Activated CD4-positive, alpha-beta T cell treated with anti-CD3 and anti-CD28 coated beads, Interleukin-10, Interleukin-2, amounts not matched to agents 100 ng/mL and 50 ng/mL, durations not matched to agents 16 hours and 8 hours (primary cell): ENCODE data around the gene PTPRN2.
"Not testable (repeated sequence)": the region's sequence is repeated elsewhere in the genome, so short reads cannot be mapped to it uniquely, and the experiment has no call there.

Experiments
- DNase-seq: peaks from one replicate; pipeline ENCODE4 v3.0.0-alpha.2; 2020

The PTPRN2 gene

DNA sequence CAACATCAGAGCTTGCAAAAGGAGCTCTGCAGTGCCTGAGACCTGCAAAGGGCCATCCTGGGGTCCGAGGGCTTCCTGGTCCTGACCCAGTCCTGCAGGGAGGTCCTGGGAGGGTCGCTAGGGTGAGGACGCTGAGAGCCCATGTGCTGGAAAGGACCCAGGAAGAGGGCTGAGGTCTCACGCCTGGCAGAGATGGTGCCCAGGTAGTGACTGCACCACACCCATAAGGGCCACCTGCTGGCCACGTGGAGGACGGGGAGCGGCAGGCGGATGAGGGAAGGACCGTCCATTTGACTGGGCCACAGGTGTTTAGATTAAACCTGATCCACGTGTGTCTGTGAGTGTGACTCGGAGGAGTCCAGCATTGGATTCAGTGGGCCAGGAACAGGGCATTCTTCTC, 858.1 kb downstream of the PTPRN2 start:
- DNase-seq, result no peak

- DNase-seq, result no peak
Observed at GRCh38 chr7:157727964-157728615, 859.5 kb downstream of the PTPRN2 start.

DNA sequence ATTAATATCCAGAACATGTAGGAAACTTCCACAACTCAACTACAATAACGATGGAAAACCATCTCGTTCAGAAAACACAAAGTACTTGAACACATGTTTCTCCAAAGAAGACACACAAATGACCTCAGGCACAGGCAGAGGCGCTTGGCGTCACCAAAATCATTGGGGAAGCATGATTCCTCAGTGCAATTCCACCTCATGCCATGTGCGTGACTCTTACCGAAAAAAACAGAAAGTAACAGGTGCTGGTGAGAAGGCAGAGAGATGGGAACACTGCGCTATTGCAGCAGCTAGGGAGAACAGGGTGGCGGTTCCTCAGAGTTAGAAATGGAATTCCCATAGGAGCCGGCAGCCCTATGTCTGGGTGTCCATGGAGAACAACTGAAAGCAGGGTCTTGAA, 860.9 kb downstream of the PTPRN2 start:
- no peak for DNase-seq

- not testable (repeated sequence) for DNase-seq
Observed at GRCh38 chr7:157725312-157725711, 862.3 kb downstream of the PTPRN2 start.

DNA sequence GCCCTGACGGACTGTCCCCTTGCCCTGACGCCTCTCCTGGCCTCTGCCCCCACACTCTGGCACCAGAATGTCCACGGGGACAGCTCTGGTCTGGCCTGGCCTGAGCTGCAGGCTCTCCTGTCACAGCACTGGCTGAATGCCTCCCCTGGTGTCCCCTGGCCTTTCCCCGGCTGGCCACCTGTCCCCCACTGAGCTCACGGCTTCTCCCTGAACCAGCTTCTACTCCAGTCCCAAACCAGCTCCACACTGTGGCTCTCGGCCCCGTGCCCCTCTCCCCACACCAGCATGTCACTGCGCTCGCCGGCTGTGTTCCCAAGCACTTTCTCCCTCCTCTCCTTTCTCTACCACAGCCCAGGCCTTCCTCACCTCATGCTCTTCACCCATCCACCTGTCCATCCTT, 864.4 kb downstream of the PTPRN2 start:
- no peak for DNase-seq

- no peak for DNase-seq
Observed at GRCh38 chr7:157722137-157723060, 865.2 kb downstream of the PTPRN2 start.

DNA sequence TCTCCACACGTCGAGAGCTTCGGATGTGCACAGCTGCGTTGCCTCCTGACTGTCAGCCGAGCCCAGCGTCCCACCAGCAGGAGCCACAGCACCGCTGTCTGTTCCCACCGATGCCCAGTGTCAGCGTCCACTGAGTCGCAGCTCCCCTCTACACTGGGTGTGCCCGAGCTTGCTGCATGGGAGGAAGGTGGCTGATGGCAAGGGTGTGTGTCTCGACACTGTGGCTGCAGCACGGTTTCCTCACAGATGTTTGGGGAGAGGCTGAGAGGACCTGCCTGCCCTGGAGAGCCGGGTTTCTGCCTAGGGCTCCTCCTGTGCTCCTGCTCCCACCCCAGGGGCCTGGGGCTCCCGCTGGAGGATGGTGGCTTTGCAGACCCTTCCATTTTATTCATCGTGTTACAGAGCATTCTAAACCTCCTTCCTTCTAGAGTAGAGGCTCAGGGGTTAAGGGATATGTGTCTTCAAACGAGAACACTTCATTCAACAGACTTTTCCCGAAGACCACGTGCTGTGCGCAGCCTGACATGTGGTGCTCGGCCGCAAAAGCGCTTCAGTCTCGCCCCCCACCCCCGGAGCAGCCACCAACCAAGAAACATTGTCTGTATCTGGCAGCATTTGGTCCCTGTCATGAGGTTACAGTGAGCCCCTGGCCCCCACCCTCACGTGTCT, 866.0 kb downstream of the PTPRN2 start:
- DNase-seq, result no peak

DNA sequence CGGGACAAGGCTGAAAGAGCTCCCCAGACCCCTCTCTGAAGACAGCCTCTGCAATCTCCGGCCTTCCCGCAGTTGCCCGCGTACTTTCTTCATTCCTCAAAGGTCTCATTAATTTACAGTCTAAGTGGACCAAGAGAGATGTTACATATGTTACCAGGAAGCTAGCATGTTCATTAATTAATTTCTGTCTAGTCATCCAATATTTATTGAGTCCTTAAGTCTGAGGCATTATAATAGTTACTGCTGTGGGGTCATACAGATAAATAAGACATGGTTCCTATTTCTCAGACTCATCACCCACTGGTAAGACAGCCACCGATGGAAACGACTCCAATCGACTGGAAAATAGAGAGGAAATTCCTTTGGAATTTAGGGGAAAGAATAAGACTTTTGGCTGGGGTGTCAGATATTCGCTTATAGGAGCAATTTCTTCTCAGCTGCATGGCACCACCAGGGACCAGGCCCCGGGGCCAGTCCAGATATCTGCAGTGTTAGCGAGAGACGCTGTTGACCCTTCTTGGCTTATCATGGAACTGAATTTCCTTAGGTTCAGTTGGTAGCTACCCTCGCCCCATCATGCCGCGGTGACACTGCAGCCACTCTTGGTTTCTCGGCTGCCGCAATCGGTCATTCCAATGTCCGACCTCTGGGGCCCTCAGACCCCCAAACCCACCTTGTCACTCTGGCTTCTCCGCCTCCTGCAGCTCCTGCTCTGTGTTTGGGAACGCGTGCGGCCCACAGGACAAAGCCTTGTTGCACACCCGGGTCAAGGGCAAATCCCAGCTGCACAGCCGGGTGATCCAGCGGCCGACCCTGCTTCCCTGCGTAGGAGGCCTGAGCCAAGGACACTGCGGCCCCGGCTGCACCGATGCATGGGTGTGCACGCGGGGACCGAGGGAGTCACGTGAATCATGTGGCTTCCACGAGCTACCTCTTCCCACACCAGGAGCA, 867.6 kb downstream of the PTPRN2 start:
- DNase-seq, result no peak

DNA sequence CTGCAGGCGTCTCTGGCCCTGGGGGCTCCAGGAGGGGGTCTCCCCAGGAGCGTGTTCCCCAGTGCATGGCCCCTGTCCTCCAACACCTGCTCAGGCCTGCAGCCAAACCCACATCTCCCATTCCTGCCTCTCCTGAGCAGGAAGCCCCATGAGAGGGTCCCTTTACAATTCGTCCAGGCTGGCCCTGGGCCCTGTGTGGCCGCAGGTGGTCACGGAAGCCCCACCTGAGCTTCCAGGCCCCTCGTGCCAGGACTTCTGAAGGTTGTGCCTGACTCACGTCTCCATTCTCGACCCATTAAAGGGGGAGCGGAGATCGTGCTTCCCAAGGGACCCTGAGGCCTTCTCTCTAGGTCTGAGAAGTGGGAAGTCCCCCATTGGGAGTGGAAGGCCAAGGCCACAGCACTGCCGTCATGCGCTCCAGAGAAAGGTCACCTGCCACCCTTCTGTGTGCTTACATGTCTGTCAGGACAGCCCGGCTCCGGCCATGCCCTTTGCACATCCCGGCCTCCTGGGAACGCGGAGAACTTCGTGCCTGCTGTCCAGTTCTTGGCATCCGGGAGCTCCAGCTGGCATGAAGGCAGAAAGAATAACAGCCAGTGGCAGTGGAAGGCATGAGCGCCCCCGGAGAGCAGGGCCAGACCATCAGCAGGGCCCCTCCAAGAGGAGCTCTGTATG, 868.5 kb downstream of the PTPRN2 start:
- DNase-seq, result no peak

DNA sequence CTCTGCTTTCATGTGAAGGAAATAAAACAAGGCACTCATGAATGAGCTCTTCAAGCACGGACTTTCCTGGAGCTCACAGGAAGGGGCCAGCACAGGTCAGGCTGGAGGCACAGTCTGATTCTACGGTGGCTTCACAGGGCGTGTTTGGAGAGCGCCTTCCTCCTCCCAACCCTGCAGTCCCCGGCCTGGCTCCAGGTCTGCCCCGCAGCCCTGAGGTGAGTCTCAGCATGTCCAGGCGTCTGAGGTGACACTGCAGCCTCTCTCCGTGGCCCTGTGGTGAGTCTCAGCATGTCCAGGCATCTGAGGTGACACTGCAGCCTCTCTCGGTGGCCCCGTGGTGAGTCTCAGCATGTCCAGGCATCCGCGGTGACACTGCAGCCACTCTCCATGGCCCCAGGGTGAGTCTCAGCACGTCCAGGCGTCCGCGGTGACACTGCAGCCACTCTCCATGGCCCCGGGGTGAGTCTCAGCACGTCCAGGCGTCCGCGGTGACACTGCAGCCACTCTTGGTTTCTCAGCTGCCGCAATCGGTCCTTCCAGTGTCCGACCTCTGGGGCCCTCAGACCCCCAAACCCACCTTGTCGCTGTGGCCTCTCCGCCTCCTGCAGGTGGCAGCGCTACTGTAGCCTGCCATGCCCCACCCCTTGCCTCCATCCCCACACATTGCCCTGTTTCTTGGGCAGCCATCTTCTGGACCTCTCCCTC, 869.2 kb downstream of the PTPRN2 start:
- DNase-seq, result no peak

GRCh38 chr7:157717211-157718174, 870.1 kb downstream of the PTPRN2 start:
- DNase-seq, result no peak

DNA sequence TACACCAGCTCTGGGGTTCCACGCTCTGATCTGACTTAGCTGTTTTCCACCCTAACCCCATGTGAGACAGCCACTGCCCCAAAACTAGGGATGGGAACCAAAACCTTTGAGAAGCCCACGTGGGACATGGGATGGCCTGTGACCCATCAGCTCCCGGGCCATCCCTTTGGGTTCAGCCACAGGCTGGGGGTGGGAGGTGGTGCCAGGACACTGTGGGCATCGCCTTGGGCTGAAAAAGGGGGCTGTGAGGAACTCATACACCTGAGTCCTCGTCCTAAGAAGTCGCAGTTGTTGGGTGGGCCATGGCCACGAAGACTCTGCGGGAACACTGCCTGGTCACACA, 871.7 kb downstream of the PTPRN2 start:
- no peak for DNase-seq

DNA sequence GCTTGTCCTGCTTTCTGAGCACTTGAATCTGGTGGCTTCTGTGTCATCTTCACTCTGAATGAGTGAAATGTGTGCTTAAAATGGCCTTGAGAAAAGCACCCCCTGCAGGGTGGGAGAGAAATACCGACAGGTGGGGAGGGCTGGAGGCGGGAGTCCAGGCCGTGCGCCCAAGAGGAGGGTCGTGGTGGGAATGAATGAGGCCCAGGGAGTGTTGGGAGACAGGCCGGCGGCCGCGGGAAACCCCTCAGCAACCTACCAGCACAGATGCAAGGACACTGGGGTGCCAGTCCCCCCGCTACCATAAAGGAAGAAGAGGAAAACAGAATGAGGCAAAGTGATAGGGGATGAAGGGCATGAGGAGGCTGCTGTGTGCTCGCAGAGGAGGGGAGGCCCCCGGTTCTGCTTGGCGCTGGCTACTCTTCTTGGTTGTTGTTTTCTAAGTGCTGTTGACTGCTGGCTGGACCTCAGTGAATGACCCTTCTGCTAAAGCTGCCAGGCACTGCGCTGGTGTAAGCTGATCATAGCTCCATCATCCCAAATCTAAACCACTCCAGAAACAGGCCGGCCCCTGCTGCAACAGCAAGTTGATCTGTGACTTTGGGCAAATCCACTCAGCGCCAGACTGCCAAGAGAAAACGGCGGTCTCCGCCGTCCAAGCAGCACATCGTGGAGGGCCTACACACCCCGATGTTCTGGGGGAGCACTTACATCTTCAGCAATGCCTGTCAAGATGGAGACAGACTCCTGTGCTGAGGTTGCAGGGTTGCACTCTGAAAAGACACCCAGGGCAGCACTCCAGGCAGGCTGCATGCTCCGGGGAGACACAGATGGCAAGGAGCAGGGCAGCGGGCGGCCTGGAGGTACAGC, 872.3 kb downstream of the PTPRN2 start:
- DNase-seq, result no peak

- no peak for DNase-seq
Observed at GRCh38 chr7:157714166-157715070, 873.2 kb downstream of the PTPRN2 start.

- no peak for DNase-seq
Observed at GRCh38 chr7:157713591-157713990, 874.0 kb downstream of the PTPRN2 start.

- DNase-seq, result no peak
Observed at GRCh38 chr7:157712666-157713235, 874.9 kb downstream of the PTPRN2 start.

DNA sequence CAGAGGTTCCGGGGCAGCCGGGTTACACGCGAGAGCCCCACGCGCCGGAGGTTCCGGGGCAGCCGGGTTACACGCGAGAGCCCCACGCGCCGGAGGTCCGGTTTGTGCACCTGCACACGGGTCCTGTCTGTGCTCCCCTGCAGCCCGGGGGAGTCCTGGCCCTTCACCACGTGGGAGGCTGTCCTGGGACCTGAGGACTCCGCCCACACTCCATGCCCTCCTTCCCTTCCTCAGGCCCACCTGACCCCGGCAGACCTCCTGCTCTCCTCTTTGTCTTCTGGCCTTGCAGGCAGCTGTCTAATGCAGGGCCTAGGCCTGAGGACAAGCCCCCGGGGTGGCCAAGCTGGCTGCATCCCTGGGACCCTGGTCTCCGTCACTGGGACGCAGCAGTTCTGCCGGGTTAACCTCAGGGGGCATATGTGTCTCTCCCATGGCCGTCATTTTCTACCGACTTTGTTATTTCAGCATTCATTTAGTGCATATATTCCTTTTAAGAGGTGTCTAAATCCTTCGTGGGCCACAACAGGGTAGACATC, 876.2 kb downstream of the PTPRN2 start:
- no peak for DNase-seq
